Stimulated activated naive CD8-positive, alpha-beta T cell treated with anti-CD3 and anti-CD28 coated beads, Interleukin-15, amount 100 ng/mL, for 72 hours (primary cell): ENCODE measurements around the gene ACO2.

ENCODE experiments used
- ATAC-seq: fragments of 150-1000 bp; cut with Tn5 transposase; 2 replicates; pipeline ENCODE4 v1.10.0; 2021; ENCODE audit warnings: mild to moderate bottlenecking, moderate library complexity
- DNase-seq, 2 donors: peaks; one replicate each; pipeline ENCODE4 v3.0.0; 2021 to 2022
- H3K27ac Mint-ChIP-seq, 2 donors: one replicate each; pipeline ENCODE4 v1.8.0; 2022; ENCODE audit warnings: mild to moderate bottlenecking in 2 of 2, mixed read lengths in 2 of 2, moderate library complexity in 2 of 2
- H3K27me3 Mint-ChIP-seq: one replicate; pipeline ENCODE4 v1.8.0; 2022; ENCODE audit warnings: mixed read lengths
- H3K4me1 Mint-ChIP-seq: one replicate; pipeline ENCODE4 v1.8.0; 2022; ENCODE audit warnings: mild to moderate bottlenecking, mixed read lengths
- H3K4me3 Mint-ChIP-seq, 2 donors: one replicate each; pipeline ENCODE4 v1.8.0; 2022; ENCODE audit warnings: mild to moderate bottlenecking in 2 of 2, mixed read lengths in 2 of 2, moderate library complexity in 1 of 2
- H3K9me3 Mint-ChIP-seq, 2 donors: one replicate each; pipeline ENCODE4 v1.8.0; 2022; ENCODE audit warnings: mixed read lengths in 2 of 2

ACO2 gene

GRCh38 chr22:41523464-41524221 lies 54.7 kb downstream of the ACO2 start:
- Mint-ChIP-seq H3K4me3 (no peak overlapping the region), H3K9me3 (no peaks in the 10 kb centered on the region), H3K27me3 (no peaks in the 10 kb centered on the region), H3K27ac (peak overlapping the region; percentile 13 to 93), H3K4me1 (peaks cover 28% of the 10 kb centered on the region)
- ATAC-seq: no peak
- no peak for DNase-seq

DNA sequence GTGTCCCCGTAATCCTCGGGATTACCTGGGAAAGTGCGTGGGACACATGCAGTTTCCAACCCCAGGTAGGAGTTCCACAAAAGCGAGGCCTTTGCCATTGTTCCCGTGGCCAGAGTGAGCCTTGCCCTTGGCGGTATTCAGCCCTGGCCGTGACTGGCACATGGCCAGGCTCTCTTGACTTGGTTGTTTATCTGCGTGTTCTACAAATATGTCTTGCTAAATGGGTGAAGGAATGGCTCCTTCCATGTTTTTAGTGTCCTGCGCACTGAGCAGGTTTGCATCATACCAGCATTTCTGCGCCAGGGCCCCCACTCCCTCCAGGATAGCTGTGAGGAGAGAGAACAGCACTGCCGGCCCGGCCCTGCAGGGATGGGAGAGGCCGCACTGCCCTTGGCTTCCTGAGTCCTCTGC lies 55.3 kb downstream of the ACO2 start:
- H3K4me3 Mint-ChIP-seq: peak overlapping the region in 1 of 2 donors; percentile 31
- H3K27ac Mint-ChIP-seq: peak overlapping the region in 1 of 2 donors; percentile 93

GRCh38 chr22:41524809-41525449 lies 56.0 kb downstream of the ACO2 start:
- H3K9me3 Mint-ChIP-seq: no peaks in the 10 kb centered on the region
- DNase-seq (peak; percentile 30 to 57), ATAC-seq (peak; percentile 83)
- no peaks in the 10 kb centered on the region for H3K27me3 Mint-ChIP-seq
- H3K4me1 Mint-ChIP-seq: peaks cover 28% of the 10 kb centered on the region
- H3K27ac Mint-ChIP-seq: peak overlapping the region; percentile 65 to 93
- H3K4me3 Mint-ChIP-seq: peak overlapping the region in 1 of 2 donors; percentile 31

More for the DNA sequence above, 55.3 kb downstream of the ACO2 start:
- peak; percentile 6 for ATAC-seq
- no peaks in the 10 kb centered on the region for H3K9me3 Mint-ChIP-seq
- H3K4me1 Mint-ChIP-seq: peaks cover 28% of the 10 kb centered on the region
- no peak for DNase-seq
- no peaks in the 10 kb centered on the region for H3K27me3 Mint-ChIP-seq

DNA sequence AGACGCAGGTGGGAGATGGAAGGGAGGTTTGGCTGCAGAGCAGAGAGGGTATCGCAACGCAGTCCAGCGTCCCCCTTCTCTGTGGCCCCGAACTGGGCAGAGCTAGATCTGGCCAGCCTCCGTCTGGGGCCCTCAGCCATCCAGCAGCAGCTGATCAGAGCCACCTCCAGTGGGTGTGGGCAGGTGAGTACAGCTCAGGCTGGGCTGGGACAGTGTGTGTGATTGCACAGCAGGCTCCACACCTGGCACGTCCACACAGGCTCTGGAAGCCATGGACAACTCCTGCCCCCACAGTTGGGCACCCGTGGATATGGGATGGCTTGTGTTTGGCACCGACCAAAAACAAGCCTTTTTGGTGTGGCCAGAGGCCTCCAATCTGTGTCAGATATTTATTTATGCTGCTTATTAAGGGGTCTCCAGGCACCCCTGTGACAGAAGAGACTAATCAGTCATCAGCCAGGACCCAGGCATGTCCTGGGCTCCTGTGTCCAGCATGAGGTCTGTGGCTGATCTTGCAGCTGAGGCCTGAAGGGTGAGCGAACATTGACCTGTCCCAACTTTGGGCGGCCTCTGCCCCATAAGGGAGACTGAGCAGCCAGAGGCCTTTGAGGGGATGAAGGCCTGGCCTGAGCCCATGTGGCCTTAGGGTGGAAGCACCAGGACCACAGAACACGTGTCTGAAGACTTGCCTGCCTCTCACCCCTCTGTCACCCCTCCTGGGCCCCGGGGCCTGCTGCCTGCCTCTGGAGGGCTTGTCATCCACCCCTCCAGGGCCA lies 56.7 kb downstream of the ACO2 start:
- peaks cover 28% of the 10 kb centered on the region for H3K4me1 Mint-ChIP-seq
- no peaks in the 10 kb centered on the region for H3K27me3 Mint-ChIP-seq
- H3K27ac Mint-ChIP-seq: peak overlapping the region; percentile 61 to 93
- H3K9me3 Mint-ChIP-seq: no peaks in the 10 kb centered on the region
- DNase-seq (no peak), ATAC-seq (no peak)
- H3K4me3 Mint-ChIP-seq: no peak overlapping the region

- DNase-seq (no peak), ATAC-seq (peak; percentile 7)
- Mint-ChIP-seq H3K9me3 (no peaks in the 10 kb centered on the region), H3K4me1 (peaks cover 28% of the 10 kb centered on the region), H3K4me3 (no peak overlapping the region), H3K27ac (peak overlapping the region in 1 of 2 donors; percentile 29), H3K27me3 (no peaks in the 10 kb centered on the region)
Measured at GRCh38 chr22:41526226-41526829, 57.4 kb downstream of the ACO2 start.

DNA sequence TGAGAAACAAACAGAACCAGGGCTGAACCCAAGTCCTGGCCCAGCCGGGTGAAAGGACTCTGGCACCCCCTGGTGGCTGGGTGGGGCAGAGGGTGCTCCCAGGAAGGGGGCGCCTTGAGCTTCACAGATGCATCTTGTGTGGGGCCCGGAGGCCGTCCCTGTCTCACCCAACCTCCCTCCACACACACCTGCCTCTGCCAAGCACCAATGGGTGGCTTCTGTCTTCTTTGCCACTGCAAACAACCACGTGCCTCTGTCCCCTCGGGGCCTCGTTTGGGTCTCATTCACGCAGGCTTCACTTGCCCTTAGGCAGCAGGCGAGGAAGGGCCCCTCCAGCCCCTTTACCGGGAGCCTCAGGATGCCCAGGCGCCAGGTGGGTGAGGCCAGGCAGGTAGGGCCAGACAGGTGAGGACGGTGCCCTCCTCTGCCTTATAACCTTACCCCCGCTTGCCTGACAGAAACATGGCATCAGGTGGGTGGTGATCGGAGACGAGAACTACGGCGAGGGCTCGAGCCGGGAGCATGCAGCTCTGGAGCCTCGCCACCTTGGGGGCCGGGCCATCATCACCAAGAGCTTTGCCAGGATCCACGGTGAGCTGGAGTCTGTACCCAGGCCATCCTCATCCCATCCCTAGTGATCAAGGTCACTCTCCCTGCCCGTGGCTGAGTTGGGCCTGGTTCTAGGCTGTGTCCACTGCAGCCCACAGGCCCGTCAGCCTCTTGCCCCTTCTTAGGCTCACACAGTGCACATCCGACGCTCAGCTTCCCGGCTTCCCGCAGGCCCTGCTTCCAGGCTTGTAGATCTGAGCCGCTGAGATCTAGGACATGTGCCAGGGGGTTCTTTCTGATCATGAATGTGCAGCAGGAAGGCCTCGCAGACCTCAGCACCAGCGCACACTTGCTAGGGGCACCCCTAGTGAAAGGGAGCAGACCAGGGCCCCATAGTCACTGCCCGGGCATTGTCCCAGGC lies 58.2 kb downstream of the ACO2 start:
- no peaks in the 10 kb centered on the region for H3K27me3 Mint-ChIP-seq
- peaks cover 28% of the 10 kb centered on the region for H3K4me1 Mint-ChIP-seq
- peak; percentile 53 for ATAC-seq
- peak overlapping the region in 1 of 2 donors; percentile 90 for H3K27ac Mint-ChIP-seq
- no peaks in the 10 kb centered on the region for H3K9me3 Mint-ChIP-seq
- H3K4me3 Mint-ChIP-seq: no peak overlapping the region
- DNase-seq: peak; percentile 60 to 61

DNA sequence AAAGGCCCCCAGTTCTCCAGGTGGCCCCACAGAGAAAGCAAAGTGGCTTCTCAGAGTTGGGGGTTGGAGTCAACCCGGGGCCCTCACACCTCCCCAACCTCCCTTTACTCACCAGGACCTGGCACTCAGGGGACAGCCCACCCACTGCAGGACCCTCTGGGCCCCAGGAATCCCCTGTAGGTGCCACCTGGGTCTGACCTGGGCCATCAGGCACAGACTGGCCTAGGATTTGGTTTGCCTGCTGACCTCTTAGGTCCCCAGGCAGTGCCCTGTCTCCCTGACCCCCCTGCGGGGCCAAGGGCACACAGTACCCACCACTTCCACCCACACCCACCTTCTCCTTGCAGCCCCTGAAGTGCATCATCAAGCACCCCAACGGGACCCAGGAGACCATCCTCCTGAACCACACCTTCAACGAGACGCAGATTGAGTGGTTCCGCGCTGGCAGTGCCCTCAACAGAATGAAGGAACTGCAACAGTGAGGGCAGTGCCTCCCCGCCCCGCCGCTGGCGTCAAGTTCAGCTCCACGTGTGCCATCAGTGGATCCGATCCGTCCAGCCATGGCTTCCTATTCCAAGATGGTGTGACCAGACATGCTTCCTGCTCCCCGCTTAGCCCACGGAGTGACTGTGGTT lies 59.3 kb downstream of the ACO2 start:
- H3K4me1 Mint-ChIP-seq: peaks cover 29% of the 10 kb centered on the region
- peak overlapping the region in 1 of 2 donors; percentile 93 for H3K27ac Mint-ChIP-seq
- no peak overlapping the region for H3K4me3 Mint-ChIP-seq
- DNase-seq (no peak), ATAC-seq (no peak)
- H3K27me3 Mint-ChIP-seq: no peaks in the 10 kb centered on the region
- no peaks in the 10 kb centered on the region for H3K9me3 Mint-ChIP-seq

DNA sequence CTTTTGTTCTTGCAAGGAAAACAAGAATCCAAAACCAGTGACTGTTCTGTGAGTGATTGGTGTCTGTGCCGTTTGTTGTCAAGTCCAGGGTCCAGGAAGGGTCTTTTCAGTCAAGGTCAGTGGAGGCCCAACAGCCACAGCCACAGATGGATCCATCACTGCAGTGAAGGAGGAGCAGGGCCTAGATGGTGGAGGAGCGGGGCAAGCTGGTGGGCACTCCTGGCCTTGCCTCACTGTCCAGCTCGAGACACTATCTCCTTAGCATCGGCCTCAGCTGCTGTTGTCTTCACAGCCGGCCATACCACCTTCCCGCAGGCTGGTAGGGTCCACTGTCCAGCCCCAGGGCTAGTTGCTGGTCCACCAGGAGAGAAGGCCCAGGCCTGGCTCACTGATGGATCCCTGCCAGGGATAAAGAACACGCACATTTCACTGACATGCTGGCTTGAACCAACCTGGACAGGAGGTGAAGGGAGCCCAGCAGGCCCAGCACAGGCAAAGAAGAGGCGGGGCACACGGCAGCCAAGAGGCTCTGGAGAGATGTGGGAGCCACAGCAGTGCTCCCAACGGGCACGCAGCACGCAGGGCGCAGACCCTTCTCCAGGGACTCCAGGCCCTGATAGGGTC lies 60.1 kb downstream of the ACO2 start:
- Mint-ChIP-seq H3K27me3 (no peaks in the 10 kb centered on the region), H3K27ac (peak overlapping the region; percentile 21 to 48), H3K4me3 (no peak overlapping the region), H3K4me1 (peaks cover 27% of the 10 kb centered on the region), H3K9me3 (no peaks in the 10 kb centered on the region)
- DNase-seq (no peak), ATAC-seq (no peak)

DNA sequence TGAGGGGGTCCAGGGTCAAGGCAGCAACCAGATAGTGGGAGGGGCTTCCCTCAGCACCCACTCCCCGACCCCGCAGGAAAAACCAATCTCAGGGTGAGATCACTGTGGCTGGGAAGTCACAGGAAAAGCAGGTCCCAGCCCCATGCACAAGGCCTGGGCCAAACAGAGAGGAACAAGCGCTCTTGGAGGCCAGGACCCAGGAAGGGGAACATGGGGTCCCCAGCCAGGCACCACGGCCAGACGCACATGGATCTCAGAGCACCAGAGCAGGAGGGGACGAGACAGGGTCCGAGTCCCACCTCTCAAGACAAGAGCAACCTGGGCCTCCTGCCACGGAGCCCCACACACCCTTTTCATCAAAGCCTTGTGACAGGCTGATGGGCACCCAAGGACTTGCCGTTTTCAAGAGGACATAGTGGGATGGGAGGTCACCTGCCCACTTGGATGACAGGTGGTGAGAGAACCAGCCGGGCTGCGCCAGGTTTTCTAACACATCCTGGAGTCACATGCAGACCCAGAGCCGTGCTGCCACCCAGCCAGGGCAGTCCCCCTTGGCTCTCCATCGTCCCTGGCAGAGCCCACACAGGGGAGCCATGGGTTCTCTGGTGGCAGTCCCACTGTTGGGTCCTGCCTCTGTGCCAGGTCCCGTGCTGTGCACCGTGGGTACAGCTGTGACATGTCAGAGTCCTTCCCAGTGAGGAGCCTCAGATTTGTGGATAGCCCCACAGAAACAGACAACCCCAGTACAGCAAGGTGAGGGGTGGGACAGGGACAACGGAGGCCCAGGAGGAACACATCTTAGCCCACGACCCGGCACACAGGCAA lies 62.2 kb downstream of the ACO2 start:
- H3K27ac Mint-ChIP-seq: peak overlapping the region in 1 of 2 donors; percentile 8
- peaks cover 15% of the 10 kb centered on the region for H3K4me1 Mint-ChIP-seq
- ATAC-seq (no peak), DNase-seq (no peak)
- no peak overlapping the region for H3K4me3 Mint-ChIP-seq
- no peaks in the 10 kb centered on the region for H3K9me3 Mint-ChIP-seq
- no peaks in the 10 kb centered on the region for H3K27me3 Mint-ChIP-seq

- Mint-ChIP-seq H3K4me3 (no peak overlapping the region), H3K27me3 (no peaks in the 10 kb centered on the region), H3K4me1 (peaks cover 9% of the 10 kb centered on the region), H3K9me3 (no peaks in the 10 kb centered on the region), H3K27ac (peak overlapping the region in 1 of 2 donors; percentile 14)
- ATAC-seq (no peak), DNase-seq (no peak)
Measured at GRCh38 chr22:41531715-41532477, 63.0 kb downstream of the ACO2 start.

GRCh38 chr22:41532908-41533825 lies 64.2 kb downstream of the ACO2 start:
- Mint-ChIP-seq H3K9me3 (no peaks in the 10 kb centered on the region), H3K4me1 (peaks cover 9% of the 10 kb centered on the region), H3K27ac (peak overlapping the region in 1 of 2 donors; percentile 32), H3K27me3 (no peaks in the 10 kb centered on the region), H3K4me3 (no peak overlapping the region)
- ATAC-seq: peak; percentile 85
- peak; percentile 68 to 76 for DNase-seq

DNA sequence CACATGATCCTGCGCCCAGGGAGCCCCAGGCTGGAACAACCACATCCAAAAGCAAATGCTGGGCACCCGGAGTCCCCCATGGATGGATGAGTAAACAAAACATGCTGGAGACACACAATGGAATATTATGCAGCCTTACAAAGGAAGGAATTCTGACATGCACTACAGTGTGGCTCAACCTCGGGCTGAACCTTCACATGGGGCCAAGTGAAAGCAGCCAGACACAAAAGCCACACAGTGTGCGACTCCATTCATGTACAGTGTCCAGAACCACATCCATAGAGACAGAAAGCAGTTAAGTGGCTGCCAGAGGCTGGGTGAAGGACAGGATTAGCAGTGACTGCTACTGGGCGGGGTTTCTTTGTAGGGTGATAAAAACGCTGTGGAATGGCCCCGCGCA lies 65.3 kb downstream of the ACO2 start:
- Mint-ChIP-seq H3K9me3 (no peaks in the 10 kb centered on the region), H3K4me3 (no peak overlapping the region), H3K27me3 (no peaks in the 10 kb centered on the region), H3K27ac (no peak overlapping the region), H3K4me1 (peaks cover 9% of the 10 kb centered on the region)
- DNase-seq: no peak
- no peak for ATAC-seq
